Parathyroid adenoma (tissue), 2 donors: ENCODE measurements around the gene ABCC4.

Experiments used
- H2AFZ ChIP-seq: fragments of 300-600 bp; sonication (generic); one replicate; pipeline ENCODE4 v1.7.0; 2017; ENCODE audit warnings: antibody characterized with exemption, mild to moderate bottlenecking
- H3K27ac ChIP-seq: fragments of 300-600 bp; sonication (generic); one replicate; pipeline ENCODE4 v1.7.0; 2017
- H3K27me3 ChIP-seq: fragments of 300-600 bp; sonication (generic); one replicate; pipeline ENCODE4 v1.7.0; 2017; ENCODE audit warnings: low read length; ENCODE audit not compliant: control insufficient read depth, insufficient read depth
- H3K36me3 ChIP-seq: fragments of 300-600 bp; sonication (generic); one replicate; pipeline ENCODE4 v1.7.0; 2017; ENCODE audit warnings: low read length; ENCODE audit not compliant: control insufficient read depth, insufficient read depth
- H3K4me1 ChIP-seq: fragments of 300-600 bp; sonication (generic); one replicate; pipeline ENCODE4 v1.7.0; 2017; ENCODE audit warnings: control low read depth
- H3K4me2 ChIP-seq: fragments of 300-600 bp; sonication (generic); one replicate; pipeline ENCODE4 v1.7.0; 2017; ENCODE audit warnings: low read length
- H3K4me3 ChIP-seq: fragments of 300-600 bp; sonication (generic); one replicate; pipeline ENCODE4 v1.7.0; 2017; ENCODE audit warnings: low read depth, low read length
- H3K79me2 ChIP-seq: fragments of 300-600 bp; sonication (generic); one replicate; pipeline ENCODE4 v1.7.0; 2017; ENCODE audit warnings: control low read depth
- H3K9ac ChIP-seq: fragments of 300-600 bp; sonication (generic); one replicate; pipeline ENCODE4 v1.7.0; 2017; ENCODE audit warnings: mild to moderate bottlenecking
- H3K9me3 ChIP-seq: fragments of 300-600 bp; sonication (generic); one replicate; pipeline ENCODE4 v1.7.0; 2017; ENCODE audit warnings: low read length; ENCODE audit not compliant: control insufficient read depth
- CTCF ChIP-seq: fragments of 300-600 bp; sonication (generic); IDR thresholded peaks from one replicate; pipeline ENCODE4 v1.7.0; 2017; ENCODE audit warnings: antibody characterized with exemption, mild to moderate bottlenecking
- donor health status: primary hyperparathyroidism.

Gene ABCC4

GRCh38 chr13:95033890-95034289, 267.4 kb downstream of the ABCC4 start:
- no peaks in the 10 kb centered on the region for H3K4me1 ChIP-seq
- H2AFZ ChIP-seq, result no peak overlapping the region
- no peak overlapping the region for H3K27ac ChIP-seq
- H3K79me2 ChIP-seq, result no peaks in the 10 kb centered on the region
- no peak for TF ChIP-seq CTCF
- H3K36me3 ChIP-seq, result no peaks in the 10 kb centered on the region
- H3K9me3 ChIP-seq, result no peaks in the 10 kb centered on the region
- no peak overlapping the region for H3K4me2 ChIP-seq
- no peak overlapping the region for H3K4me3 ChIP-seq
- H3K27me3 ChIP-seq, result no peaks in the 10 kb centered on the region
- H3K9ac ChIP-seq, result no peak overlapping the region

GRCh38 chr13:95032121-95032520, 269.1 kb downstream of the ABCC4 start:
- Histone ChIP-seq H3K9me3 (no peaks in the 10 kb centered on the region), H3K27ac (no peak overlapping the region), H3K4me3 (no peak overlapping the region), H3K4me1 (no peaks in the 10 kb centered on the region), H3K79me2 (no peaks in the 10 kb centered on the region), H3K36me3 (no peaks in the 10 kb centered on the region), H3K4me2 (no peak overlapping the region), H3K27me3 (no peaks in the 10 kb centered on the region), H3K9ac (no peak overlapping the region), H2AFZ (no peak overlapping the region)
- TF ChIP-seq CTCF, result no peak

- no peaks in the 10 kb centered on the region for H3K79me2 ChIP-seq
- no peak for TF ChIP-seq CTCF
- H3K4me2 ChIP-seq, result no peak overlapping the region
- no peak overlapping the region for H3K4me3 ChIP-seq
- no peaks in the 10 kb centered on the region for H3K27me3 ChIP-seq
- H3K36me3 ChIP-seq, result no peaks in the 10 kb centered on the region
- no peak overlapping the region for H3K27ac ChIP-seq
- H2AFZ ChIP-seq, result no peak overlapping the region
- no peak overlapping the region for H3K9ac ChIP-seq
- no peaks in the 10 kb centered on the region for H3K4me1 ChIP-seq
- H3K9me3 ChIP-seq, result no peaks in the 10 kb centered on the region
Measured at GRCh38 chr13:95030821-95031343, 270.4 kb downstream of the ABCC4 start.

GRCh38 chr13:95027638-95028037, 273.6 kb downstream of the ABCC4 start:
- Histone ChIP-seq H3K36me3 (no peaks in the 10 kb centered on the region), H3K9me3 (no peaks in the 10 kb centered on the region), H2AFZ (no peak overlapping the region), H3K4me1 (no peaks in the 10 kb centered on the region), H3K27me3 (no peaks in the 10 kb centered on the region), H3K9ac (no peak overlapping the region), H3K79me2 (no peaks in the 10 kb centered on the region), H3K4me2 (no peak overlapping the region), H3K4me3 (no peak overlapping the region), H3K27ac (no peak overlapping the region)
- TF ChIP-seq CTCF, result no peak

- no peaks in the 10 kb centered on the region for H3K27me3 ChIP-seq
- H3K27ac ChIP-seq, result no peak overlapping the region
- H2AFZ ChIP-seq, result no peak overlapping the region
- no peak overlapping the region for H3K4me2 ChIP-seq
- H3K4me3 ChIP-seq, result no peak overlapping the region
- no peaks in the 10 kb centered on the region for H3K79me2 ChIP-seq
- no peaks in the 10 kb centered on the region for H3K9me3 ChIP-seq
- no peak for TF ChIP-seq CTCF
- H3K36me3 ChIP-seq, result no peaks in the 10 kb centered on the region
- no peaks in the 10 kb centered on the region for H3K4me1 ChIP-seq
- H3K9ac ChIP-seq, result no peak overlapping the region
Measured at GRCh38 chr13:95025116-95025515, 276.1 kb downstream of the ABCC4 start.
